Transverse colon (tissue), 4 donors: ENCODE measurements around the gene ANKS1A. TPM values are rescaled to one million over a fixed set of nuclear protein-coding genes. Genes with fewer than 3 reads are reported as not detected.

Source experiments
- DNase-seq: peaks from one replicate; pipeline ENCODE4 v3.0.0-alpha.2; 2019
- H3K27ac ChIP-seq, 4 donors: fragments of 200-600 bp; sonication (generic); 2 replicates each; pipeline ENCODE4 v1.5.1; 2016 to 2018; ENCODE audit warnings: inconsistent platforms in 4 of 4
- H3K27me3 ChIP-seq: fragments of 200-600 bp; sonication (generic); 2 replicates; pipeline ENCODE4 v1.5.1; 2017; ENCODE audit warnings: inconsistent platforms
- H3K36me3 ChIP-seq, 4 donors: fragments of 200-600 bp; sonication (generic); 2 replicates each; pipeline ENCODE4 v1.5.1; 2017 to 2019; ENCODE audit warnings: inconsistent platforms in 4 of 4
- H3K4me1 ChIP-seq, 4 donors: fragments of 200-600 bp; sonication (generic); 2 replicates each; pipeline ENCODE4 v1.5.1; 2017 to 2020; ENCODE audit warnings: inconsistent platforms in 4 of 4
- H3K4me3 ChIP-seq, 4 donors: fragments of 200-600 bp; sonication (generic); 1 replicate in 1 of 4; 2 replicates in 3 of 4; pipeline versions ENCODE4 v1.5.1 to v1.6.1; 2017 to 2019; ENCODE audit warnings: inconsistent platforms in 4 of 4
- H3K9me3 ChIP-seq, 2 donors: fragments of 200-600 bp; sonication (generic); 2 replicates each; pipeline ENCODE4 v1.5.1; 2017 to 2019; ENCODE audit warnings: inconsistent platforms in 2 of 2
- CTCF ChIP-seq, 5 experiments: fragments of 200-600 bp in 3 of 5; fragments of 450-650 bp in 2 of 5; sonication (generic) in 3 of 5; IDR thresholded peaks; 1 replicate in 2 of 5; 2 replicates in 3 of 5; pipeline ENCODE4 v1.5.1; 2016 to 2017; ENCODE audit warnings: antibody characterized with exemption in 5 of 5, inconsistent platforms in 3 of 5, mild to moderate bottlenecking in 2 of 5, moderate library complexity in 1 of 5
- EP300 ChIP-seq: sonication (generic); formaldehyde crosslinking; IDR thresholded peaks from one replicate; pipeline ENCODE4 v1.6.1; 2017; ENCODE audit warnings: antibody characterized with exemption, low read depth
- POLR2A ChIP-seq: fragments of 450-650 bp; IDR thresholded peaks from one replicate; pipeline ENCODE4 v1.6.1; 2016; ENCODE audit warnings: antibody characterized with exemption, mild to moderate bottlenecking, moderate library complexity
- POLR2AphosphoS5 ChIP-seq, 3 donors: sonication (generic); formaldehyde crosslinking; IDR thresholded peaks; one replicate each; pipeline ENCODE4 v1.6.1; 2016; ENCODE audit warnings: antibody characterized with exemption in 3 of 3
- WGBS, 2 donors: methylation state at CpG; one replicate each; pipeline ENCODE4 v1.1.5; 2018; ENCODE audit warnings: low coverage in 1 of 2; 5-methylcytosine and 5-hydroxymethylcytosine counted together
- in situ Hi-C, 4 donors: fragments of 200-750 bp; cut with MboI; loops; one replicate each; pipeline versions ENCODE4 v1.15.0 to v1.15.1; 2017; ENCODE audit warnings: low sequenced_read_pairs in 3 of 4, low pct_ligation_motif_present in 1 of 4, low pct_unique_long_range_greater_than_20kb in 1 of 4
- intact Hi-C: fragments of 100-400 bp; cut with DNase I; formaldehyde crosslinking; loops from one replicate; pipeline ENCODE4 v1.15.1; 2023; ENCODE audit warnings: low total_unique reads
- total RNA-seq, 4 donors: library from RNA; depleted of rRNA; stranded (reverse); fragments of >200 nt; gene quantifications; one replicate each; pipeline ENCODE4 v1.1.0, GENCODE V29; 2016

The ANKS1A gene
- total RNA-seq, 4 donors from 2014 or later: 37.5 to 44.0 (median 38.9) TPM

GRCh38 chr6:34909320-34909883, 20.3 kb downstream of the ANKS1A start:
- no peaks in the 10 kb centered on the region for H3K9me3 ChIP-seq
- peaks cover 0 to 12% (median 0%) of the 10 kb centered on the region in 4 donors for H3K4me1 ChIP-seq
- no peak for TF ChIP-seq POLR2AphosphoS5 (IDR thresholded peaks at IDR 0.05)
- no peak for TF ChIP-seq EP300
- no peak for TF ChIP-seq CTCF (IDR thresholded peaks at IDR 0.05)
- no peak for TF ChIP-seq POLR2A
- no peak overlapping the region for H3K27ac ChIP-seq
- no peak for DNase-seq
- no peak overlapping the region for H3K4me3 ChIP-seq
- 90 to 93% methylated on average over 5 to 6 of the region's 6 CpGs for WGBS, 2 donors
- in situ Hi-C loops: no loop called here
- intact Hi-C loops: no loop called here
- no peaks in the 10 kb centered on the region for H3K36me3 ChIP-seq
- no peaks in the 10 kb centered on the region for H3K27me3 ChIP-seq

- Histone ChIP-seq H3K27me3 (no peaks in the 10 kb centered on the region), H3K9me3 (no peaks in the 10 kb centered on the region), H3K27ac (no peak overlapping the region), H3K4me3 (no peak overlapping the region), H3K36me3 (no peaks in the 10 kb centered on the region), H3K4me1 (peaks cover 0 to 12% (median 0%) of the 10 kb centered on the region in 4 donors)
- no peak for DNase-seq
- intact Hi-C loops (no loop called here), in situ Hi-C loops (no loop called here)
- TF ChIP-seq POLR2AphosphoS5 (IDR thresholded peaks at IDR 0.05) (no peak), CTCF (IDR thresholded peaks at IDR 0.05) (no peak), EP300 (no peak), POLR2A (no peak)
- 76 to 83% methylated on average over 4 to 5 of the region's 5 CpGs for WGBS, 2 donors
Observed at GRCh38 chr6:34911822-34912221, 22.8 kb downstream of the ANKS1A start.

GRCh38 chr6:34912715-34913464, 23.8 kb downstream of the ANKS1A start:
- in situ Hi-C loops: no loop called here
- no peak for TF ChIP-seq POLR2A
- no peak for TF ChIP-seq CTCF (IDR thresholded peaks at IDR 0.05)
- no peak for TF ChIP-seq EP300
- TF ChIP-seq POLR2AphosphoS5 (IDR thresholded peaks at IDR 0.05): no peak
- no peaks in the 10 kb centered on the region for H3K9me3 ChIP-seq
- WGBS, 2 donors: 65 to 70% methylated on average over 3 of the region's 3 CpGs
- H3K27ac ChIP-seq: no peak overlapping the region
- H3K4me3 ChIP-seq: no peak overlapping the region
- no peaks in the 10 kb centered on the region for H3K27me3 ChIP-seq
- intact Hi-C loops: no loop called here
- H3K4me1 ChIP-seq: peaks cover 0 to 12% (median 2%) of the 10 kb centered on the region in 4 donors
- no peak for DNase-seq
- H3K36me3 ChIP-seq: no peaks in the 10 kb centered on the region

GRCh38 chr6:34914358-34914757, 25.3 kb downstream of the ANKS1A start:
- no peak for DNase-seq
- 89 to 94% methylated on average over 4 of the region's 4 CpGs for WGBS, 2 donors
- H3K27me3 ChIP-seq: no peaks in the 10 kb centered on the region
- no peak overlapping the region for H3K4me3 ChIP-seq
- TF ChIP-seq POLR2A: no peak
- TF ChIP-seq EP300: no peak
- TF ChIP-seq POLR2AphosphoS5 (IDR thresholded peaks at IDR 0.05): no peak
- in situ Hi-C loops (no loop called here), intact Hi-C loops (no loop called here)
- H3K9me3 ChIP-seq: no peaks in the 10 kb centered on the region
- no peaks in the 10 kb centered on the region for H3K36me3 ChIP-seq
- peaks cover 0 to 12% (median 3%) of the 10 kb centered on the region in 4 donors for H3K4me1 ChIP-seq
- no peak overlapping the region for H3K27ac ChIP-seq
